Gastrocnemius medialis (tissue), 4 donors: ENCODE data around the gene GEMIN7. TPM values are rescaled to one million over a fixed set of nuclear protein-coding genes. Genes with fewer than 3 reads are reported as not detected.

ENCODE experiments used
- ATAC-seq, 2 donors: fragments of 150-250 bp; one replicate each; pipeline ENCODE4 v1.9.1; 2016
- DNase-seq, 2 donors: peaks; one replicate each; pipeline ENCODE4 v3.0.0-alpha.2; 2019
- H3K27ac ChIP-seq, 4 donors: fragments of 200-600 bp; sonication (generic); 1 replicate in 1 of 4; 2 replicates in 3 of 4; pipeline ENCODE4 v1.5.1; 2016 to 2018; ENCODE audit warnings: mild to moderate bottlenecking in 2 of 4, moderate library complexity in 1 of 4
- H3K27me3 ChIP-seq, 3 donors: fragments of 200-600 bp; sonication (generic) in 2 of 3; 1 replicate in 1 of 3; 2 replicates in 2 of 3; pipeline versions ENCODE4 v1.5.1 to v1.6.0; 2016 to 2019; ENCODE audit warnings: mild to moderate bottlenecking in 1 of 3, moderate library complexity in 1 of 3
- H3K36me3 ChIP-seq, 2 donors: fragments of 200-600 bp; sonication (generic) in 1 of 2; one replicate each; pipeline ENCODE4 v1.5.1; 2017 to 2018
- H3K4me1 ChIP-seq, 2 donors: fragments of 200-600 bp; sonication (generic) in 1 of 2; one replicate each; pipeline ENCODE4 v1.5.1; 2016 to 2017; ENCODE audit warnings: mild to moderate bottlenecking in 2 of 2
- H3K4me3 ChIP-seq, 4 donors: fragments of 200-600 bp; sonication (generic) in 3 of 4; 1 replicate in 1 of 4; 2 replicates in 3 of 4; pipeline ENCODE4 v1.5.1; 2016 to 2019; ENCODE audit warnings: mild to moderate bottlenecking in 2 of 4
- H3K9me3 ChIP-seq, 3 donors: fragments of 200-600 bp; sonication (generic) in 2 of 3; 1 replicate in 1 of 3; 2 replicates in 2 of 3; pipeline ENCODE4 v1.5.1; 2016 to 2019
- POLR2A ChIP-seq, 2 donors: fragments of 450-650 bp; IDR thresholded peaks; one replicate each; pipeline ENCODE4 v1.6.1; 2017; ENCODE audit warnings: antibody characterized with exemption in 2 of 2, mild to moderate bottlenecking in 2 of 2, moderate library complexity in 2 of 2
- in situ Hi-C, 4 donors: fragments of 200-750 bp; cut with MboI; loops; one replicate each; pipeline versions ENCODE4 v1.15.0 to v1.8.0; 2017; ENCODE audit warnings: low sequenced_read_pairs in 4 of 4
- intact Hi-C: fragments of 100-400 bp; cut with DNase I; formaldehyde crosslinking; loops from one replicate; pipeline ENCODE4 v1.15.1; 2023; ENCODE audit warnings: low total_unique reads
- total RNA-seq, 4 donors: library from RNA; depleted of rRNA; stranded (reverse); fragments of >200 nt; gene quantifications; one replicate each; pipeline versions ENCODE4 v1.1.0 to v1.2.3, GENCODE V29; 2016
- TF ChIP-seq, protein P1 (sequence below), 5 experiments: fragments of 450-650 bp in 3 of 5; fragments of 200-600 bp in 2 of 5; sonication (generic) in 2 of 5; IDR thresholded peaks in 4 of 5; conservative IDR thresholded peaks in 1 of 5; 1 replicate in 4 of 5; 2 replicates in 1 of 5; pipeline ENCODE4 v1.5.1; 2016 to 2019; ENCODE audit warnings: antibody characterized with exemption in 5 of 5, mild to moderate bottlenecking in 3 of 5, moderate library complexity in 3 of 5

GEMIN7 gene
- total RNA-seq, 4 donors from 2014 or later = 18.6 to 33.4 (median 27.9) TPM

DNA sequence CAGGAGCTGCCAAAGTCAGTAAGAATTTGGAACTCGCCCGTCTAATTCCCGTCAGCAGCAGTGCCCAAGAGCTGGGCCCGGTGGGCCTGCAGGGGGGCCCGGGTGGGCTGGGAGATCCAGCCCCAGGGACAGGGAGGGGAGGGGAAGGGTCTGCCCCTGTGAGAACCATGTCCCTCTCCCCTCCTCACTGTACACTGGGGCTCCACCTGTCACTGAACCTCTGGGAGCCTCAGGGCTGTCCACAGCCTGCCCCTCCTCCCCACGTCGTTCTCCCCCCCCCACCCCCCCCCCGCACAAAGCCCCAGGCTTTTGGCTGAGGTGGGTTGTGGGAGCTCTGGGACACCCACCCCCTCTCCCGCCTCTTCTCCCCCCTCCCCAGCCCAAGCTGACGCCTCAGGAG, 11.0 kb upstream of the GEMIN7 start:
- DNase-seq (no peak), ATAC-seq (no peak)
- intact Hi-C loops (no loop called here), in situ Hi-C loops (no loop called here)
- Histone ChIP-seq H3K36me3 (peaks cover 0 to 78% of the 10 kb centered on the region in 2 donors), H3K9me3 (no peaks in the 10 kb centered on the region), H3K27ac (no peak overlapping the region), H3K4me3 (no peak overlapping the region), H3K27me3 (no peaks in the 10 kb centered on the region), H3K4me1 (no peaks in the 10 kb centered on the region)
- no peak for TF ChIP-seq POLR2A (IDR thresholded peaks at IDR 0.05)
- TF ChIP-seq, protein P1, sequence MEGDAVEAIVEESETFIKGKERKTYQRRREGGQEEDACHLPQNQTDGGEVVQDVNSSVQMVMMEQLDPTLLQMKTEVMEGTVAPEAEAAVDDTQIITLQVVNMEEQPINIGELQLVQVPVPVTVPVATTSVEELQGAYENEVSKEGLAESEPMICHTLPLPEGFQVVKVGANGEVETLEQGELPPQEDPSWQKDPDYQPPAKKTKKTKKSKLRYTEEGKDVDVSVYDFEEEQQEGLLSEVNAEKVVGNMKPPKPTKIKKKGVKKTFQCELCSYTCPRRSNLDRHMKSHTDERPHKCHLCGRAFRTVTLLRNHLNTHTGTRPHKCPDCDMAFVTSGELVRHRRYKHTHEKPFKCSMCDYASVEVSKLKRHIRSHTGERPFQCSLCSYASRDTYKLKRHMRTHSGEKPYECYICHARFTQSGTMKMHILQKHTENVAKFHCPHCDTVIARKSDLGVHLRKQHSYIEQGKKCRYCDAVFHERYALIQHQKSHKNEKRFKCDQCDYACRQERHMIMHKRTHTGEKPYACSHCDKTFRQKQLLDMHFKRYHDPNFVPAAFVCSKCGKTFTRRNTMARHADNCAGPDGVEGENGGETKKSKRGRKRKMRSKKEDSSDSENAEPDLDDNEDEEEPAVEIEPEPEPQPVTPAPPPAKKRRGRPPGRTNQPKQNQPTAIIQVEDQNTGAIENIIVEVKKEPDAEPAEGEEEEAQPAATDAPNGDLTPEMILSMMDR (IDR thresholded peaks at IDR 0.05 in 4 of 5, conservative IDR thresholded peaks at IDR 0.05 in 1 of 5) = no peak

DNA sequence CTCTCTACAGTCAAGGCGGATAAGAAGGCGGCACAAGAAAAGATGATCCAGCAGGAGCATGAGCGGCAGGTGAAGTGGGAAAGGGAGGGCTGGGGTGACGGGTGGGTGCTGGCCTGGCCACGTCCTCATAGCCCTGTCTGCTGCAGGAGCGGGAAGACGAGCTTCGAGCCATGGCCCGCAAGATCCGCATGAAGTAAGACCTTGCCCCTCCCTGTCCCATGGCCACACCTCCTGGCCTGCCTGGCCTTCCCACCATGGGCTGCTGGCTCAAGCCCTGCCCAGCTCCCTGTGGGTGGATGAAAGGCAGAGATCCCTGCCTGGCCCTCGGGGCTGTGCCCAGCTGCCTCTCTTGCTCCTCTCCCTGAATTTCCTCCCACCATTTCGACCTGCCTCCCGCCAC, 10.0 kb upstream of the GEMIN7 start:
- in situ Hi-C loops (no loop called here), intact Hi-C loops (no loop called here)
- Histone ChIP-seq H3K9me3 (no peaks in the 10 kb centered on the region), H3K36me3 (peaks cover 0 to 70% of the 10 kb centered on the region in 2 donors), H3K27me3 (no peaks in the 10 kb centered on the region), H3K4me1 (no peaks in the 10 kb centered on the region), H3K4me3 (no peak overlapping the region), H3K27ac (no peak overlapping the region)
- TF ChIP-seq, protein P1 (IDR thresholded peaks at IDR 0.05 in 4 of 5, conservative IDR thresholded peaks at IDR 0.05 in 1 of 5) = no peak
- no peak for TF ChIP-seq POLR2A (IDR thresholded peaks at IDR 0.05)
- DNase-seq (no peak), ATAC-seq (no peak)

DNA sequence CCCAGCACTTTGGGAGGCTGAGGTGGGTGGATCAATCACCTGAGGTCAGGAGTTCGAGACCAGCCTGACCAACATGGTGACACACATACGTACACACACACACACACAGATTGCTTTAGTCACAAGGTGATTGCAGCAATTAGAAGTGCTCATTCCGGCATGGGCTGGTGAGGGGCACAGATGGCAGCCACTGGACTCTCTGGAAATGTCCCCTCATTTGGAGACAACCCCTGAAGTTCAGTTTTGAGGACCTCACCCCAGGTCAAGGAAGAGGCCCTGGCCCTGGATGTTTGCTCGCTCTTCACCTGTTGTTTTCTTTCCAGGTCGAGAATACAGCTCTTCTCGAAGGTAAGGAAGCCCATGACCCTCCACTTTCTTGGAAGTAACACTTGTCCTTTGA, 8.8 kb upstream of the GEMIN7 start:
- intact Hi-C loops = no loop called here
- H3K36me3 ChIP-seq = peaks cover 0 to 59% of the 10 kb centered on the region in 2 donors
- no peak for DNase-seq
- no peak for ATAC-seq
- no peaks in the 10 kb centered on the region for H3K9me3 ChIP-seq
- H3K27ac ChIP-seq = no peak overlapping the region
- H3K27me3 ChIP-seq = no peaks in the 10 kb centered on the region
- in situ Hi-C loops = no loop called here
- H3K4me3 ChIP-seq = no peak overlapping the region
- TF ChIP-seq POLR2A (IDR thresholded peaks at IDR 0.05) = no peak
- TF ChIP-seq, protein P1 (IDR thresholded peaks at IDR 0.05 in 4 of 5, conservative IDR thresholded peaks at IDR 0.05 in 1 of 5) = no peak
- H3K4me1 ChIP-seq = peaks cover 0 to 4% of the 10 kb centered on the region in 2 donors

- no peak overlapping the region for H3K27ac ChIP-seq
- intact Hi-C loops (no loop called here), in situ Hi-C loops (no loop called here)
- ATAC-seq (no peak), DNase-seq (no peak)
- H3K4me1 ChIP-seq = peaks cover 2 to 7% of the 10 kb centered on the region in 2 donors
- no peaks in the 10 kb centered on the region for H3K27me3 ChIP-seq
- peaks cover 0 to 52% of the 10 kb centered on the region in 2 donors for H3K36me3 ChIP-seq
- no peak overlapping the region for H3K4me3 ChIP-seq
- TF ChIP-seq, protein P1 (IDR thresholded peaks at IDR 0.05 in 4 of 5, conservative IDR thresholded peaks at IDR 0.05 in 1 of 5) = no peak
- TF ChIP-seq POLR2A (IDR thresholded peaks at IDR 0.05) = no peak
- no peaks in the 10 kb centered on the region for H3K9me3 ChIP-seq
Observed at GRCh38 chr19:45070861-45071544, 8.1 kb upstream of the GEMIN7 start.

DNA sequence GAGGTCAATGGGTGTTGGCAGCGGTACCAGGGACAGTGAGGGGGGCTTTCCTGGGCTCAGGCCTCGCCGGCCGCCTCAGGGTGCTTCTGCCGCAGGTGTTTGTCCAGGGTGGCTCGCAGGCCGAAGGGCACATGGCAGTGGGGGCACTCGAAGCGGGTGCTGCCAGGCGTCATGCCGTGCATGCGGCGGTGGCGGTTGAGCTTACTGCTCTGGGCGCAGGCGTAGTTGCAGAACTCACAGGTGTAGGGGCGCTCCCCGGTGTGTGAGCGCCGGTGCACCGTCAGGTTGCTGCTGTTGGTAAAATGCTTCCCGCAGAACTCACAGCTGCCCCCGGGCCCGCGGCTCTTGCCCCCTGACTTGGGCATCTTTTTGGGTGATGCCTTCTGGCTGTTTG, 7.5 kb upstream of the GEMIN7 start:
- H3K4me3 ChIP-seq = no peak overlapping the region
- no peak overlapping the region for H3K27ac ChIP-seq
- intact Hi-C loops = no loop called here
- TF ChIP-seq POLR2A (IDR thresholded peaks at IDR 0.05) = no peak
- TF ChIP-seq, protein P1 (IDR thresholded peaks at IDR 0.05 in 4 of 5, conservative IDR thresholded peaks at IDR 0.05 in 1 of 5) = no peak
- in situ Hi-C loops = no loop called here
- no peaks in the 10 kb centered on the region for H3K9me3 ChIP-seq
- H3K27me3 ChIP-seq = no peaks in the 10 kb centered on the region
- DNase-seq (no peak), ATAC-seq (no peak)
- H3K4me1 ChIP-seq = peaks cover 4 to 8% of the 10 kb centered on the region in 2 donors
- peaks cover 0 to 46% of the 10 kb centered on the region in 2 donors for H3K36me3 ChIP-seq
